Epithelial cell of esophagus (primary cell): ENCODE data around the gene ENO2.

ENCODE experiments used
- DNase-seq: peaks from one replicate; pipeline ENCODE4 v3.0.0; 2010; ENCODE audit warnings: low read depth
- H3K4me3 ChIP-seq: 2 replicates; pipeline ENCODE4 v1.5.1; 2011; ENCODE audit warnings: mild to moderate bottlenecking, low read length, control low read depth
- TF ChIP-seq, protein P1 (sequence below): IDR thresholded peaks from 2 replicates; pipeline ENCODE4 v1.5.1; 2011; ENCODE audit warnings: low read depth, mild to moderate bottlenecking, low read length, control low read depth, inconsistent platforms; ENCODE audit not compliant: insufficient read depth; ENCODE audit errors: missing control alignments

Gene ENO2

DNA sequence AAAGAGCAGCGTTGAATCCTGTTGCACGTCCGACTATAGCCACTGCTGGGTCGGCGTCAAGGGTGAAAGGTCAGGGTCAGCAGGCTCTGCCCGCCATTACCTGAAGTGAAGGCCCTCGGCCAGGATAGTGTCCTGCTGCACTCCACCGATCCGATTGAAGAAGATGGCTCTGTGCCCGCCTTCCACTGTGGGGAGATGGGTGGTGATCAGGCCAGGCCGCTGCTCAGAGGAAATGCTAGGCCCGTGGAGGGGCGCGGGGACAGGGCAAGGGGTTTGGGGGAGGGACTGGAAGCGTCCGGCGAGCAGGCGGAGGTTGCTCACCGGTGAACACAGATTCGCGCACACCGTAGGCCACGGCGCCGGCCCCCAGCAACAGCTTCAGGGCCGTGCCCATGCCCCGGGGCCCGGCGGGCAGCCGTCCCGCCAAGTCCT, 55.7 kb downstream of the ENO2 start:
- TF ChIP-seq, protein P1, sequence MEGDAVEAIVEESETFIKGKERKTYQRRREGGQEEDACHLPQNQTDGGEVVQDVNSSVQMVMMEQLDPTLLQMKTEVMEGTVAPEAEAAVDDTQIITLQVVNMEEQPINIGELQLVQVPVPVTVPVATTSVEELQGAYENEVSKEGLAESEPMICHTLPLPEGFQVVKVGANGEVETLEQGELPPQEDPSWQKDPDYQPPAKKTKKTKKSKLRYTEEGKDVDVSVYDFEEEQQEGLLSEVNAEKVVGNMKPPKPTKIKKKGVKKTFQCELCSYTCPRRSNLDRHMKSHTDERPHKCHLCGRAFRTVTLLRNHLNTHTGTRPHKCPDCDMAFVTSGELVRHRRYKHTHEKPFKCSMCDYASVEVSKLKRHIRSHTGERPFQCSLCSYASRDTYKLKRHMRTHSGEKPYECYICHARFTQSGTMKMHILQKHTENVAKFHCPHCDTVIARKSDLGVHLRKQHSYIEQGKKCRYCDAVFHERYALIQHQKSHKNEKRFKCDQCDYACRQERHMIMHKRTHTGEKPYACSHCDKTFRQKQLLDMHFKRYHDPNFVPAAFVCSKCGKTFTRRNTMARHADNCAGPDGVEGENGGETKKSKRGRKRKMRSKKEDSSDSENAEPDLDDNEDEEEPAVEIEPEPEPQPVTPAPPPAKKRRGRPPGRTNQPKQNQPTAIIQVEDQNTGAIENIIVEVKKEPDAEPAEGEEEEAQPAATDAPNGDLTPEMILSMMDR: no peak
- H3K4me3 ChIP-seq: peak overlapping the region; percentile 100
- DNase-seq: no peak
